G401 (cell line): ENCODE data around the gene FBLN2. TPM values are rescaled to one million over a fixed set of nuclear protein-coding genes. Genes with fewer than 3 reads are reported as not detected.
"Not testable (repeated sequence)": the region's sequence is repeated elsewhere in the genome, so short reads cannot be mapped to it uniquely, and the experiment has no call there.

ENCODE experiments used
- DNase-seq: peaks from one replicate; pipeline ENCODE4 v3.0.0-alpha.2; 2015; ENCODE audit warnings: low spot score
- in situ Hi-C: cut with HindIII; loops from 2 replicates; pipeline ENCODE4 v1.10.0; 2016; ENCODE audit warnings: low sequenced_read_pairs, mixed read lengths
- total RNA-seq: library from RNA; depleted of rRNA; stranded (reverse); fragments of >200 nt; shearing (Covaris generic); gene quantifications from 2 replicates; pipeline ENCODE4 v1.2.3, GENCODE V29; 2014

Gene FBLN2
- total RNA-seq, 1 experiment from 2014 or later = 2.4 TPM

DNA sequence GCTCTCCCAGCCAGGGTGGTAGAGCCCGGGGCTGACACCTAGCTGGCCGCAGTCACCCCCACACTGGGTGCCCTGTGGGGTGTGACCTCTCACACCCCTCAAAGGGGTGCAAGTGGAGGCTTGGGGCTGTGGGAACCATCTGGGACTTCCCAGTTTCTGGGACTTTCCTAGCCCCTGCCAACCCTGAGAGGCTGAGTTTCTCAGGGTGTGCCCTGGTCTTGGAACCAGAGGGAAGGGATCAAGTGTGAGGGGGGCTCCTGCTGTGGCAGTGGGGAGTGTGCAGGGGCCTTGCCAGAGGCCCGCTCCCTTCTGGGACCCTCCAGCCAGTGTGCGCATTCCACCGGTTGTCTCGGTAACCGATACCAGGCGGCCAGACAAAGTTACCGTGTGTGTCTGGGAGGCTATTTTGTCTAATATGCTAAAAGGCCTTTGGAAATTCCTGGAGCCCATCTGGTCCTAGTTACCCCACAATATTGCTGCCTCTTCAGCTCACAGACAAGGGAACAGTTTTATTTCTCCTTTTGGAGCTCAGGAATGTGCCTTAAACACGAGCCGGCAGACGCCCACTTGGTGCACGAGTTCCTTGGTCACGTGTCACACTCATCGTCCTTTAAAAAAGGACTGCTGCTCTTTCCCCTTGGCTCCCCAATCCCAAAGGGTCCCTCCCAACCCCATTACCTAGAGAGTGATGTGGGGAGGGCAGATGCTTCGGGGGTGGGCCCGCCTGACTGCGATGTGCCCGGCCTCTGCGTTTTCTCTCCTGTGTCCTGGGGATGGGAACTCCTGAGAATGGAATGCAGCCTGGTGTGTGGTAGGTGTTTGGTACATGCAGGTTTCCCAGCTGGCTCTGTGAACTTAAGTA, 35.6 kb upstream of the FBLN2 start:
- in situ Hi-C loops = loop anchor here (10.0 kb wide), 1 partner anchor 188 kb away; no protein-coding TSS in a partner anchor
- DNase-seq = no peak

DNA sequence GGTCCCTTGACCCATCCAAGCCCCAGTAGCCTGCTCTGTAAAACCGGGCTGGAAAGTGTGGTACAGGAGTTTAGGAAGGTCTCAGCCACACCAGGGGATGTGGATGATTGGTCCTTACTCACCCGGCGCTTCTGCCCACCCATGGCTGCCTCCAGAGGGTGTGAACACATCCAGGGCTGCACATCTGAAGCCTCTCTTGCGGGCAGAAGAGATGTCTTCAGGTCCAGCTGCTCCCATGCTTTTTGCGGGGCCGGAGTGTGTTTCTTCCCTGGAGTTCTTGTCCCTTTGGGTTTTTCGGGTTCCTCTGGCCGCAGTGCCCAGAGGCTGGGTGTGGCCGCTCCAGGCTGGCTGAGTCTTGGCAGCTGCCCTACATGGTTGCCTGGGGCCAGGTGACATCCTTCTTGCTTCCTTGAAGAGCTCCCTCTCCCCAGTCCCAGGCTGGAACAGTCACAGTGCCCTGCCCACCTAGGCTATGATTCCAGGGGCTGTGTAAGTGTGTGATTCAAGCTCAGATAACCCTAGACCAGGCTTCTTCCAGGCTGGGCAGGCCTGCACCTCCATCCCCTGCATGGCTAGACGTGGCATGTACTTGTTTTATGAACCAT, 34.9 kb upstream of the FBLN2 start:
- DNase-seq = no peak
- in situ Hi-C loops = loop anchor here (10.0 kb wide), 1 partner anchor 189 kb away; no protein-coding TSS in a partner anchor

DNA sequence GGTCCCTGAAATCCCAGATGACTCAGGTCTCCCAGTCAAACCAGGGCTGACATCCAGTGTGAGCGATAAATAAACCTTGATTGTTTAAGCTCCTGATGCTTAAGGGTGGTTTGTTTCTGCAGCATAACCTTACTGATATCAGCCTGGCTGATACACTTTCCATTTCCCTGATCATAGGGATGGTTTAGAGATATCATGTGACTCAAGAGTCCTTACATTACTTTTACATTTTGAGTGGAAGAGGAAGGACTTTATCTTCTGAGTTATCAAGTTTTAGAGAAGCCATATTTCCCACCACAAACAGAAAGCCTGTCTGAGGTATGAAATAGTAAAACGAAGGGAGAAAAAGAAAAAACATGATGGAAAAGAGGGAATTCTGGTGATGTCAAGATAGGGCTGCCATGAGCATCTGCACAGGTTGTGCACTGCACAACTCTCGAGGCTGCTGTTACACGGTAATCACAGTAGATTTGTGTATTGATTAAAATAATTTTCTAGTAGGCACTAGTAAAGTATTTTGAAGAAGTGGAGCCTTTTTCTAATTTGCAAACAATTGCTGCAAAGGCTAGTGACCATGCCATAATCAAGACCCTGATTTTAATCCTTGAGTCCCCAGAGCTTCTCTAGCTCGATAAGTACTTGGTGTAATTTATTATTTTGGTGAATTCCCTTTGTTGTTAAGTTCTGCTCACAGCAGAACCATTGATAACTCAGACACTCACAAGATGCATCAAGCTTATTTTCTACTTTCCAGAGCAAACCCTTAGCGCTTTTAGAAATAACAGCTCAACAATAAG, 34.1 kb upstream of the FBLN2 start:
- in situ Hi-C loops = loop anchor here (10.0 kb wide), 1 partner anchor 190 kb away; no protein-coding TSS in a partner anchor
- DNase-seq = no peak

DNA sequence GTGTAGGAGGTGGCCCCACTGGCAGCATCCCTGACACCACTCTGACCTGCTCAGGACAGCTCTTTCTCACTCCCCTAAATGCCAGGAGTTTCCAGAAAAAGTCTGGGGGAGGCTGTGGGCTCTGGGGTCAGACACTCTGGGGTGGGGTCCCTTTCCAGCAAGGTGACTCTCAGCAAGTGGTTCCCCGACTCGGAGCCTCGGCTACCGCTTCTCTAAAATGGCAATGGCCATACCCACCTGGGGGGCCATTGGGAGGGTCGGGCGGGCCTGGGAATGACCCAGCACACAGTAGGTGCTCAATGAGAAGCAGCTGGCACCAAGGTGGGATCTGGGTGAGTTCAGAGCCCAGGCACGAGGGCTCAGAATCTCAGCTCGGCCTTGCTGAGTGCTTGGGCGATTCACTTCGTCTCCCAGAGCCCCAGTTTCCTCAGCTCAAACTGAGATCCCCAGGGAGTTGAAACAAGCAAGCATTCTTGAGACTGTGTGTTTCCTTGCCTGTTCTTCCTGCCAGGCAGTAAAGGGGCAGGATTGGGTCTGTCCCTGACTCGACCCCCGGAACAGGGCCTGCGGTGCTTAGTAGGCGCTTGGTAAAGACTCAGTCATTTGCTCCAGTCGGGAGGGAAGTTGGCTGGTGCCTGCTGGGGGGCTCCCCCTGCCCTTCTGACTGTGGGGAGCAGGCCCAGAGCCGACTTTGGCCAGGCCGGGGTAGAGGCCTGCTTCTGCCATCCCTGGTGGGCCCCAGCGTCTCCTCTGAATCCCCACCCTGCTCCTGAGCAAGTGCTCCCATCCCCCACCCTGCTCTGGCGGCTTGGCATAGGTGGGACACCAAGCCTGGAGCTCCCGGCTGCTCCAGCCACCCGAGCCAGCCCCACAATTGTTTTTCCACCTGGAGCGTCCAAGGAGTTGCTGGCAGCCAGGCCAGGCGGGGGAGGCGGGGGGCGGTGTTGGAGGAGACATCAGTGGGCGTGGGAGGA, 32.9 kb upstream of the FBLN2 start:
- no peak for DNase-seq

DNA sequence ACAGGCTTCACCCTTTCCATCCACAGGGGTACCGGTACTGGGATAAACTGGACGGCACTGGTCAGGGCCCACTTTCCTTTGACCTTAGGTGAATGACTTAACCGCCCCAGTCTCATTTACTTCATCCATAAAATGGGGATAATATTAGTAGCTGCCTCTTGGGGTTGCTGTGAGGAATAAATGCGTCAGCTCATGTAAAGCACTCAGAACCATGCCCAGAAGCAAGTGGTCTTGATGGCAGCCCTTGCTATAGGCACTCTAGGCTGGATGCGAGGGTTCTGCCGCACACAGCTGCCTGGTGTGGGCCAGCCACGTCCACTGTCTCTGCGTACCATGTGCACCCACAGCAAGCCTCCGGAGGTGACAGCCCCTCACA, 32.2 kb upstream of the FBLN2 start:
- in situ Hi-C loops = loop anchor here (10.0 kb wide), 1 partner anchor 192 kb away; no protein-coding TSS in a partner anchor

More for the DNA sequence above, 32.9 kb upstream of the FBLN2 start:
- in situ Hi-C loops = loop anchor here (10.0 kb wide), 1 partner anchor 191 kb away; no protein-coding TSS in a partner anchor

DNA sequence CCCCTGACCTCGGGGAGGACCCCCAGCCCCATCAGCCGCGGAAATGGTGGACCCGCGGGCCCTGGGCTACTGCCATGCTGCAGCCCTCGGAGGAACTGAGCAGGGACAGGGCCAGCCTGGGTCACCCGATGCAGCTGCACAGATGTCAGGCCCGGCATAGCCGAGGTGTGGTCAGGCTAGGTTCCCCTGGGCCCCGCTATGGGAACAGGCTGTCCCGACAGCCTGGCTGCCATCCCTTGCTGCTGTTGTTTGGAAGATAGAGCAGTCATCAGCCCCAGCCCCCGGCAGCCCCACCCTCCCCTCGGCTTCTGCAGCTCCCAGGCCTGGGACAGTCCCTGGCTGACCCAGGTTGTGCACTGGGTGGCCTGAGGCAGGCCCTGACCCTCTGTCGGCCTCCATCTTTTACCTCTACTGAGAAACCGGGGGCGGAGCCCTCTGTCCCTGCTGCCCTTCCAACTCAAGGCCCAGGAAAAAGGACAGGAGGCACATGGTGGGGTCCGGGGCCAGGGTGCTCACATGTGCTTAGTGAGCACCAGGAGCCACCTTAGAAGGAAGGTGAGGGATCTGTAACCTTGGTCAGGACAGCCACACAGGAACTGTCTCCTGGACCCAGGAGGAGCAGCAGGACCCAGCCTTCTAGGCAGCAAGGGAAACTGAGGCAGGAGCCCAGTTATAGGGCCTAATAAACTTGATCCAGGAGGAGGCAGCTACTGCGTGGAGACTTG, 31.5 kb upstream of the FBLN2 start:
- in situ Hi-C loops = loop anchor here (10.0 kb wide), 1 partner anchor 193 kb away; no protein-coding TSS in a partner anchor
- DNase-seq = no peak

More for the DNA sequence above, 32.2 kb upstream of the FBLN2 start:
- DNase-seq = no peak

DNA sequence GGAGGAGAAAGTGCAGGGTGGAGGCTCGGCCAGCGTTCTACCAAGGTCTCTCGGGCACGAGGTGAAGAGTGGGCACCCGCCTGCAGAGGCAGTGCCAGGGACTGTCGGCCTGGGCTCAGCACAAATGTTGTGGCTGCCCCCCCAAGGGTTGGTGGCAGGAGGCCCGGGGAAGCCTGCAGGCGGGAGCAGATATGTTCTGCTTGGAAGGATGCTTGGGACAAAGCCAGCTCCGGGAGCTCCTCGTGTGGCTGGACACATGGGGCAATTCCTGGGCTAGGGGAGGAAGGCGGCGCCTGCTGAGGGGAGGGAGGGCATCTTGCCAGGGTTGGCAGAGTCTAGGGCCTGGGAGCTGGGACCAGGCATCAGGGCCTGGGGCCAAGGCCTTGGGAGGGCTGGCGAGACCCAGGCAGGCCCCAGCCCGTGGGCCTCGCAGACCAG, 30.4 kb upstream of the FBLN2 start:
- in situ Hi-C loops = loop anchor here (10.0 kb wide), 1 partner anchor 194 kb away; no protein-coding TSS in a partner anchor
- peak; percentile 98 for DNase-seq

DNA sequence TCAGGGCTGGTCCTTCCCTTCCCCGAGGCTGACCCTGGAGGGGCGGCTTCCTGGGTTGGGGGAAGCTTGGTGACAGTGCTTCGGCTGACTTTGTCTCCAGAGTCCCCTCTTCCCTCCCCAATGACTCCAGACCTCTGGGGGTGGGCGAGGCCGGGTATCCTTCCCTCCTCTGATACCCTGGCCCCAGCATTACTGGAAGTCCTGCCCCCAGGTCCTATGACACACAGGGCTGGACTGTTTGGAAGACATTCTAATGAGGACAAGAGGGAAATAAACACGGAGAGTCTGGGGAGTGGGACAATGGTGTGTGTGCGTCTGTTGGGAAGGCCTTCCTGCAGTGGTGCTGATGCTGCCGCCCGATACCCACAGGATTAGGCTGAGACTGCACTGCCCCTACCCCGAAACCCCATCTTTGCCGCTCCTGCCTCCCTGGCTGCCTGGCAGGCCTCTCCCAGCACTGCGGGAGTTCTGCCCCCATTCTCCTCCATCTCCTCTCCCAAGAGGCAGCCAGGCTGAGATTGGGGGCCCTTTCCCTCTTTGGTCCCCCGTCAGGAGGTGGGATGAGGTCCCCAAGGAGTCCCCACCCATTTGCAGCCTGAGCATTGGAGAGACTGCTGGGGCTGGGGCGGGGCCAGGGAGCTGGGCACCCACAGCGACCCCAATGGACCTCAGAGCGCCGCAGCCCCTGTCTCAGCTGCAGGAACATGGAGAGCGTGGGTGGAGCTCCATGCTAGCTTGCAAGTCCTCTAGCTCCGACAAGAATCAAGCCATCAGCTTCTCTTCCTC, 29.7 kb upstream of the FBLN2 start:
- in situ Hi-C loops = loop anchor here (10.0 kb wide), 1 partner anchor 194 kb away; no protein-coding TSS in a partner anchor
- DNase-seq = no peak

DNA sequence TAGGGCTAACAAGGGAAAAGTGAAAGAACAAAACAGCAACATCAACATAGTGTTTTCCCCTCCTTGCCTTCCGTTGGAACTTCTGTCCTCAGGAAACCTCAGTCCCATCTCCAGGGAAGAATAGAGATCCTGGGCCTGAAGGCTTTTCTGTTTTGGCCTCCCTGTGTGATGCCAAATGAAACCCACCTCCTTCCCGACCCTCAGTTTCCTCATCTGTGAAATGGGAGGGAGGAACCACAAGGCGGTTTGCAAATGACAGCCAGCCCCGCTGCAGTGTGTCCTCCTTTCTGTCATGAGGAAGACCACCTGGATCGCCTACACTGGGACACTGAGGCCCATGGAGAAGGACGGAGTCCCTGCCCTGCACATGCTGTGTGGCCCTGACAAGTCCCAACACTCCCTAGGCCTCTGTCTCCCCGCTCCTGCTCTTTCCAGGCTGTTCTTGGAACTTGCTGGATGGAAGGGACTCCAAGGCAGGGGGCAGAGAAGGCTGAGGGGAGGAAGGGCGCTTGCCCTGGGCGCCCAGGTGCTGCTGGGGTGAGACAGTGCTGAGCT, 28.5 kb upstream of the FBLN2 start:
- no peak for DNase-seq
- in situ Hi-C loops = no loop called here

DNA sequence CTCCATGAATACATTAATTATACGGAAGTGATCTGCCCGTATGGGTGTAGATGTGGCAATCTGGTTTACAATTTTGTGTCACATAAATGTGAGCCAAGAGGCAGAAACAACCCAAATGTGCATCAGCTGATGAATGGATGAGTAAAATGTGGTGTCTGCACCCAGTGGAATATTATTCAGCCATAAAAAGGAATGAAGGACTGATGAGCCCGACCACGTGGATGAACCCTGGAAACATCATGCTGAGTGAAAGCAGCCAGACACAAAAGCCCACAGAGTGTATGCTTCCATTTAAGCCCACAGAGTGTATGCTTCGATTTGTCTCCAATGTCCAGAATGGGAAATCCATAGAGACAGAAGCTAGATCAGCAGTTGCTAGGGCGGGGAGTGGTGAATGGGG, 27.6 kb upstream of the FBLN2 start:
- in situ Hi-C loops = no loop called here
- DNase-seq = no peak

DNA sequence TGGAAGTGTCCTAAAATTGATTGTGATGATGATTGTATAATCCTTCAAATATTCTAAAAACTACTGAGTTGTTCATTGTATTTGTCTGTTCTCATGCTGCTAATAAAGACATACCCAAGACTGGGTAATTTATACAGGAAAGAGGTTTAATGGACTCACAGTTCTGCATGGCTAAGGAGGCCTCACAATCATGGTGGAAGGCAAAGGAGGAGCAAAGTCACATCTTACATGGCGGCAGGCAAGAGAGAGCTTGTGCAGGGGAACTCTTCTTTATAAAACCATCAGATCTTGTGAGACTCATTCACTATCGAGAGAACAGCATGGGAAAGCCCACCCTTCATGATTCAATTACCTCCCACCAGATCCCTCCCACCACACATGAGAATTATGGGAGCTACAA, 27.2 kb upstream of the FBLN2 start:
- in situ Hi-C loops, DNase-seq: not testable (repeated sequence)

DNA sequence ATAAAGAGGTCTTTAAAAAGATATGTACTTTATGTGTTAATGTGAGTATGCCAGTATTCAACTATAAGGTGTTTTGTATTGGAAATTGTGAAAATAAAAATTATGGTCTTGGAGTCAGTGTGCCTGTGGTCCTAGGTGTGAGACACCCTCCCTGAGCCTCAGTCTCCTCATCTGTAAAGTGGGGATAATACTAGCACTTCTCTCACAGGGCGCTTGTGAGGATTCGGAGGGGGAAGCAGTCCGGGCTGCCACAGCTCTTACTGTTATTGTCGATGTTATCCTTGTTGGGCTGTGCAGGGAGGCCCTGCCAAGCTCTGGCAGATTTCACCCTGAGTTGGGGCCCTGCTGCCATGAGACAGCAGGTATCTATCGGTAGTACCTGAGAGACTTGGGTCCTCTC, 26.7 kb upstream of the FBLN2 start:
- no peak for DNase-seq
- in situ Hi-C loops = no loop called here

DNA sequence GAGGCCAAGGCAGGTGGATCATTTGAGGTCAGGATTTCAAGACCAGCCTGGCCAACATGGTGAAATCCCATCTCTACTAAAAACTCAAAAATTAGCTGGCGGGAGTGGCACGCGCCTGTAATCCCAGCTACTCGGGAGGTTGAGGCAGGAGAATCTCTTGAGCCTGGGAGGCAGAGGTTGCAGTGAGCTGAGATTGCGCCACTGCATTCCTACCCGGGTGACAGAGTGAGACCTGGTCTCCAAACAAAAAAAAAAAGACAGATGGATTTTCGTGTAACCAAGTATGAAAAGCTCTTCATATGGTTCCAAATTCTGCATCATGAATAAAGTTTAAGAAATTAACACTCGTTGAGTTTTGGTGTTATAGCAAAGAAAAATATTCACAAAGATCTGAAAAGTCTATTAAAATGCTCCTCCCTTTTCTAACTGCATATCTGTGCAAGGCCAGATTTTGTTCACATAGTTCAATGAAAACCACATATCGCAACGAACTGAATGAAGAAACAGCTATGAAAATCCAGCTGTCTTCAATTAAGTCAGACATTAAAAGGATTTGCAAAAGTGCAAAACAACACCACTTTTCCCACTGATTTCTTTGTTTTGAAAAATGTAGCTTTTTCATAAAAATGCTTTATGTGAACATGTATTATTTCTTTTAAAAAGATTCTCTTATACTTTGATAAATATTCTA, 23.8 kb upstream of the FBLN2 start:
- DNase-seq = no peak
- in situ Hi-C loops = no loop called here

DNA sequence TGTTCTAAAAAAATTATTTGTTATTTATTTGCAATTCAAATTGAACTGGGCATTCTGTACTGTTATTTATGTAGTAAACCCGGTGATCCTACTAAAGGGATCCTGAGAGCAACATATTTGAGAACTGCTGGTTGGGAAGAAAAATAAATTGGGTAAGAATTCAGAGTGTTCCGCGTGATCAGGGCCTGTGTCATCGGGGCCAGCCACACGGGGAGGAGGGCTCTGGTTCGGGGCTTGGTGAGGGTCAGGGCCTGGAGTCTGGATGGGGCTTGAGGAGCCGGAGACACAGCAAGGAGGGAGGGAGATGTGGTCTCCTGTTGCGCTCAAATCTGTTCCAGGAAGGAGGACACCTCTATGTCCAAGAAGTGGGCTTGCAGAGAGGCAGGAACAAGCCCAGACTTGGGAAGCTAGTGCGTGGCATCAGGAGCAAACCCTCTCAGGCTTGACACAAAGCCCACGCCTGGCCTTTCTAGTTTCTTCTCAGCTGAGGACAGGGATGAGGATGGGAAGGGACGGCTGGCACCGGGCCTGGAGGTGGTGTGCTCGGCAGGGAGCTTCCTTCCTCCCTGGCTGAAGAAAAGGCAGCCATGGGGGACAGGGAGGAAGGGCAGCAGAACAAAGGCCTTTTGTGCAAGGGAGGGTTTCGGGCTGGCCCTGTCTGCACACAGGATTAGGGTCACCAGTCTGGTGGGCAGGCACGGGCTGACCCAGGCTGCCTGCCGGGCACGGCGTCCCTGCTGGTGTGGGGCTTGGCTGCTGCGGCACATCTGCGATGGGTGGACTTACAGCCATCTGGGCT, 22.9 kb upstream of the FBLN2 start:
- in situ Hi-C loops = no loop called here
- DNase-seq = no peak

DNA sequence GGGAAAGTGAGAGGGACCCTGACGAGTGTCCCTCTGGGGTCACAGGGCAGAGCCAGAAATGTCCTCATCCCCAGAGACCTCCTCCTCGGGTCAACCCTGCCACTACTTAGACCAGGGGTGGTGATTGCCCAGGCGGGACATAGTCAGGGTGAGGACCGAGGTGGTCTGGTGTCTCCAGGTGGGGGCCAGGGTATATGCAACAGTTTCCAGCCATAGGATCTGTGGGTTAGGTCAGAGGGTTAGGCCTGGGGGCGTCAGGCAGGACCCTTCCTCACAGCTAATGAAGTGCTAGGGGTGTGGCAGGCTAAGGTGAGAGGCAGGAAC, 22.3 kb upstream of the FBLN2 start:
- no peak for DNase-seq
- in situ Hi-C loops = no loop called here
